Mucosa of rectum (tissue), 2 donors: ENCODE measurements around the gene HTT.
A peak's percentile ranks its signal among the peaks of the same experiment; 100 is the strongest.

Experiments
- H3K27ac ChIP-seq, 2 donors: one replicate each; pipeline ENCODE4 v1.7.0; 2013; ENCODE audit warnings: inconsistent platforms in 2 of 2, low read depth in 2 of 2, low read length in 2 of 2
- H3K27me3 ChIP-seq, 2 donors: one replicate each; pipeline ENCODE4 v1.7.0; 2013; ENCODE audit warnings: low read length in 2 of 2; ENCODE audit not compliant: control insufficient read depth in 2 of 2, insufficient read depth in 2 of 2
- H3K36me3 ChIP-seq, 2 donors: one replicate each; pipeline ENCODE4 v1.7.0; 2013; ENCODE audit warnings: low read length in 2 of 2; ENCODE audit not compliant: control insufficient read depth in 2 of 2, insufficient read depth in 2 of 2
- H3K4me1 ChIP-seq, 2 donors: one replicate each; pipeline ENCODE4 v1.7.0; 2013; ENCODE audit warnings: low read length in 2 of 2, mild to moderate bottlenecking in 1 of 2; ENCODE audit not compliant: control insufficient read depth in 2 of 2, insufficient read depth in 2 of 2
- H3K4me3 ChIP-seq, 2 donors: one replicate each; pipeline ENCODE4 v1.7.0; 2013; ENCODE audit warnings: low read length in 2 of 2
- H3K9ac ChIP-seq, 2 donors: one replicate each; pipeline ENCODE4 v1.7.0; 2013; ENCODE audit warnings: low read length in 2 of 2, low read depth in 1 of 2, mild to moderate bottlenecking in 1 of 2
- H3K9me3 ChIP-seq, 2 donors: one replicate each; pipeline ENCODE4 v1.7.0; 2013; ENCODE audit warnings: low read length in 2 of 2; ENCODE audit not compliant: control insufficient read depth in 2 of 2
- donor health status: healthy.
- donor health status: Normal muscosa, but diverticular disease.

The HTT gene

DNA sequence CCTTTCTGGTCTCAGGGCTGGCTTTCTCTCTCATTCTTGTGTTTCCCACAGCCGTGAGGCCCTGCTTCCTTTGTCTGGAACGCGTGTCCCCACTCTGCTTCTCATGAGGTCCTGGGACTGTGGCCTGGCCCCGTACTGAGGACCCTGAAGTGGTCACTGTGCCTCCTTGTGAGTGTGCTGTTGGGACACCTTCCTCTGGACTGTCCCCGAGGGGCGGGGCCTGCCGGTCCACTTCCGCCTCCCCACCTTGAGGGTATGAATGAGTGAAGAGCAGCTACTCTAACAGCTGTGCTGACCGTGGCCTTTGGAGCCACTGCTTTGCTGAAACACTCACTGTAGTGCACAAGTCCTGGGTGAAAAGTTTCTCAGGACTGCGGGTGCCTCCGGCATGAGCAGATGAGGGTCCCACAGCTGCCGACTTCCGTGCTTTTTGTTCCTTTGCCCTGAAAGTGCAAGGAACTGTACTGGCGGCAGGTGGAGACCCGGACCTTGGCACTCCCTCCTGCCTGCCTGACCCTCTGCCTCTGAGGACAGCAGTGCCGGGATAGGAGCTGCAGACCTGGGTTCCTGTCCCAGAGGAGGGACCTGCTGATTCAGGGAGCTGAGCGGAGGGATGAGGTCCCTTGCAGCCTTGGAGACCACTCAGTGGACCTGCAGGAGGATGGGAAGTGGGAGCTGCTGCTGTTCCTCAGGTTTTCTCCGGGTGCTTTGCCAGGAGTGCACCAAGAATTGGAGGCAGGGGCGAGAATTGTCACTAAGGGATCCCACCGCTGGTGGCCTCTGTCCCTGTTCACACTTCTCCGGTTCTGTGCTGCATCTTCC lies 38.1 kb upstream of the HTT start:
- Histone ChIP-seq H3K4me1 (peaks cover 8 to 9% of the 10 kb centered on the region in 2 donors), H3K27me3 (no peaks in the 10 kb centered on the region), H3K27ac (no peak overlapping the region), H3K36me3 (no peaks in the 10 kb centered on the region), H3K9me3 (no peaks in the 10 kb centered on the region), H3K9ac (no peak overlapping the region), H3K4me3 (no peak overlapping the region)

DNA sequence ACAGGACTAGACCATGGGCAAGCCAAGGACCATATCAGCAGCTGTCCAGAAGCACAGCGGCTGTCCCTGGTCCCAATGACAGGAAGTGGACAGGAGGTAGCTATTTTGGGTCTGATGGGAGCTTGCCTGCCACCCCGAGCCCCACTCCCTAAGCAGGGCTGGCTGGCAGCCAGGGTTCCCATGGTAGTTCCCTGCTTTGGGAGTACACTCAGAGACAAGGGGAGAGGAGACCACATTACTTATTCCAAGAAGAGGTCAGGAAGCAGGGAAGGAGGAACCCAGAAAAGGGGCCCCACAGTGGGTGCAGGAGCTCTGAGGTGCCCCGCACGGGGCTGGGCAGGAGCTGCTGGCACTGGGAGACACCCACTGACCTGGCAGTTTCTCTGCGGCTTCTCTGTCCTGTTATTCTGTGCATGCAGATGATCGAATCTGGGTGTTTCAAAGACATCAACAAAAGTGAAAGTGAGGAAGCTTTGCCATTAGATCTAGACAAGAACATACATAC lies 36.5 kb upstream of the HTT start:
- H3K4me1 ChIP-seq, result peaks cover 8 to 19% of the 10 kb centered on the region in 2 donors
- H3K27ac ChIP-seq, result no peak overlapping the region
- peak overlapping the region in 1 of 2 donors; percentile 9 for H3K9ac ChIP-seq
- no peaks in the 10 kb centered on the region for H3K9me3 ChIP-seq
- H3K36me3 ChIP-seq, result no peaks in the 10 kb centered on the region
- H3K27me3 ChIP-seq, result no peaks in the 10 kb centered on the region
- peak overlapping the region in 1 of 2 donors; percentile 27 for H3K4me3 ChIP-seq

DNA sequence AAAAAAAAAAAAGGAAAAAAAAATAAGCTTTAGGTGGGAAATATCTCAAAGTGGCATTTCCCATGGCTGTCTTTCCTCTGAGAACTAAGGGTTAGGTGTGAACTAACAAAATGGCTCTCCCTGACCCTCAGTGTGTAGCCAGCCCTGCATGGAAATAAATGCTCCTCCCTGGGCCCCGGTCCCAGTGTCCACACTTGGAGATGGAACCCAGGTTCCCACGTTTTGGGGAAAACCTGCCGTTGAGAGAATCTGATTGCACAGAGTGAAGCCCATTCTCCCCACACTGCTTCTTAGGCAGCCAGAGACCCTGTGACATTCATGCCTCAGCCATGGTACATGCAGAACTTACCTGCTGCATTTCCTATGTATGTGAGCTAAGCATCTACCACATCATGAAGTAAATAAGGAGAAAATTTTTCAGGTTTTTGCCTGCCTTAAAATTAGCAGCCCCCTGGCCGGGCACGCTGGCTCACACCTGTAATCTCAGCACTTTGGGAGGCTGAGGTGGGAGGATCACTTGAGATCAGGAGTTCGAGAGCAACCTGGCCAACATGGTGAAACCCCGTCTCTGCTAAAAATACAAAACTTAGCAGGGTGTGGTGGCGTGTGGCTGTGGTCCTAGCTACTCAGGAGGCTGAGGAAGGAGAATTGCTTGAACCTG lies 34.6 kb upstream of the HTT start:
- no peaks in the 10 kb centered on the region for H3K27me3 ChIP-seq
- no peak overlapping the region for H3K4me3 ChIP-seq
- H3K9me3 ChIP-seq, result no peaks in the 10 kb centered on the region
- peaks cover 11 to 19% of the 10 kb centered on the region in 2 donors for H3K4me1 ChIP-seq
- no peak overlapping the region for H3K27ac ChIP-seq
- no peaks in the 10 kb centered on the region for H3K36me3 ChIP-seq
- no peak overlapping the region for H3K9ac ChIP-seq

DNA sequence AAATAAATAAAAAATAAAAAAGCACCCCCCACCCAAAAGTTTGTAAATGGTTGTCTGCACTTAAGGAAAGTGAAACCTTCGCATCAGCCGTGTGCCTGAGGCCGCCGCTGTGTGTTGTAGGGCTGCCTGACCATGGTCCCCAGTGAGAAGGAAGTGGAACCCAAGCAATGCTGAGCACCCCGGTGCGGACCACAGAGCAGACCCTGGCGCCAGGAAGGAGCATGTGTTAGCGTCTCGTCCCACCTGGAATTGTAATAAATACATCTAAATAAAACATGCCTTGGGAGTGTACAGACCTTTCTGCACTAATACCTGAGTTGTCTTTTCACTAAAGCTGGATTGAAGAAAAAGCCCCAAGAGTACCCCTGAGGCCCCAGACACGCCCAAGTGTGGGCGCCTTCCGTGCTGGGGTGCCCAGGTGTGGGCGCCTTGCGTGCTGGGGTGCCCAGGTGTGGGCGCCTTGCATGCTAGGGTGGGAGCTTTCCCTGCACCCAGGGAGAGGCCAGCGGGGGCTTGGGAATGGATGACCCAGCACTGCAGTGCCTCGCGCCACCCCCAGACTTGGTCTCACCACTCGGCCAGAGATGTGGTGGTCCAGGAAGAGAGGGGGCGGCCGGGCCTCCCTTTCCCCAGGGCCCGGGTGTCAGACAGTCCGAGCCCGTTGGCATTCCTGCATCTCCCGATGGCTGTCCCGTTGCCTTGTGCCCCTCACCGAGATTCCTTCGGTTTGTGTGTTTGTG lies 33.9 kb upstream of the HTT start:
- no peaks in the 10 kb centered on the region for H3K9me3 ChIP-seq
- H3K9ac ChIP-seq, result peak overlapping the region in 1 of 2 donors; percentile 72
- H3K4me1 ChIP-seq, result peaks cover 12 to 24% of the 10 kb centered on the region in 2 donors
- H3K27ac ChIP-seq, result no peak overlapping the region
- no peaks in the 10 kb centered on the region for H3K36me3 ChIP-seq
- H3K4me3 ChIP-seq, result peak overlapping the region; percentile 75 to 78
- no peaks in the 10 kb centered on the region for H3K27me3 ChIP-seq

DNA sequence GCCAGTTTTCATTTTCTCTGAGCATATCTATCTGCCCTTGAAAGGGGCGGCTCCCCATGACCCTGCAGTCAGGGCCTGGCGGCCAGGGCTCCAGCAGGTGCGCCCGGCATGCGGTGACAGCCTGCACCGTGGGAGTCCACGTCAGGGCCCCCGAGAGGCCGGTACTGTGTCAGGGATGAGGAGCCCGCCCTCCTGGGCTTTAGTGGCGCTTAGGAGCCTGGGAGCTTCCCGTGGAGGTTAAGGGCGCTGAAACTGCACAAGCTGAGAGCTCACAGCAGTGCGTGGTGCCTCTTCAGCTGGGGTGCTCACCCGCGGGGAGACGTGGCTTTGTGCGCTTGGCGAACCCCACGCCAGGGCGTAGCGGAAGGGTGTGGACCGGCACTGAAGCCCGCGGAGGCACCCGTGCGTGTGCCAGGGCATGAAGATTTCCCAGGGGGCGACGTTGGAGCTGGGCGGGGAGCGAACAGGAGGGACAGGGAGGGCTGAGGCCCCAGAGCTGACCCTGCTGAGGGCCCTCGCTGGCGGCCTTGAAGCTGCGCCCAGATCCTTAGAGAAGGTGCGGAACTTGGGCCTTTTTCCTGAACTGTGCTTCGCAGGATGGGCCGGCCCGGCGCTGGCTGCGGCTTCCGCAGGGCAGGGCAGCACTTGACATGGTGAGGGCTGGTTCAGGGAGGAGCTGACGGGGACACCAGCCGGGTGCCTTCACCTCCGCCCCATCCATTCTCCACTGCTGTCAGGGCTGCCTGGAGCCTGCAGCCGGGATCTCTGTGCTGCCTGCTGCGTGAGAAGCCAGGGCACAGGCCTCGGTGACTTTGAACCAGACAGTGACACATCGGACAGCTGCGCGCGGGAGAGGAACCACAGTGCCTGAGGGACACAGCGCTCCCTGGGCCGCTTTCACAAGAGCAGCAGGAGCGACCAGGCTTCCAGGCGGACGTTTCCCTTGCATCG lies 33.0 kb upstream of the HTT start:
- H3K9ac ChIP-seq, result peak overlapping the region; percentile 68 to 72
- no peaks in the 10 kb centered on the region for H3K9me3 ChIP-seq
- peak overlapping the region; percentile 48 to 51 for H3K27ac ChIP-seq
- H3K27me3 ChIP-seq, result no peaks in the 10 kb centered on the region
- peak overlapping the region; percentile 75 to 78 for H3K4me3 ChIP-seq
- H3K4me1 ChIP-seq, result peaks cover 12 to 24% of the 10 kb centered on the region in 2 donors
- no peaks in the 10 kb centered on the region for H3K36me3 ChIP-seq

DNA sequence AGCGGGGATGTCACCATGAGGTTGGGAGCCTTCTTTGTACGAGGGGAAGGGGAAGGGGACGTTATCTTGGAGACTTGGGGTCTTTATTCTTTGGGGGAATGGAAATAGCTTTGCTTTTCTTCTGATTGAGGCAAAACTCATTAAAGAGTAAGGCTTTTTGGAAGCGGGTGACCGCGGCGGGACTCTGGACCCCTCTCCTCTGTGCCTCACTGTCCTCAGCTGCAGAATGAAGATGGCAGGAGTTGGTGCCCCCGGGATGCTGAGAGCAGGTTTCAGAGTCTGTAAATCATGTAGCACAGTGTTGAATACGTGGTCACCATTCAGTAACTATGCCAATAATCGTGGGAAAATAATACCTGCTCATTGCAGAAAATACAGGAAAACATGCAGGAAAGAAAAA lies 32.3 kb upstream of the HTT start:
- Histone ChIP-seq H3K27me3 (no peaks in the 10 kb centered on the region), H3K4me1 (peaks cover 12 to 24% of the 10 kb centered on the region in 2 donors)

DNA sequence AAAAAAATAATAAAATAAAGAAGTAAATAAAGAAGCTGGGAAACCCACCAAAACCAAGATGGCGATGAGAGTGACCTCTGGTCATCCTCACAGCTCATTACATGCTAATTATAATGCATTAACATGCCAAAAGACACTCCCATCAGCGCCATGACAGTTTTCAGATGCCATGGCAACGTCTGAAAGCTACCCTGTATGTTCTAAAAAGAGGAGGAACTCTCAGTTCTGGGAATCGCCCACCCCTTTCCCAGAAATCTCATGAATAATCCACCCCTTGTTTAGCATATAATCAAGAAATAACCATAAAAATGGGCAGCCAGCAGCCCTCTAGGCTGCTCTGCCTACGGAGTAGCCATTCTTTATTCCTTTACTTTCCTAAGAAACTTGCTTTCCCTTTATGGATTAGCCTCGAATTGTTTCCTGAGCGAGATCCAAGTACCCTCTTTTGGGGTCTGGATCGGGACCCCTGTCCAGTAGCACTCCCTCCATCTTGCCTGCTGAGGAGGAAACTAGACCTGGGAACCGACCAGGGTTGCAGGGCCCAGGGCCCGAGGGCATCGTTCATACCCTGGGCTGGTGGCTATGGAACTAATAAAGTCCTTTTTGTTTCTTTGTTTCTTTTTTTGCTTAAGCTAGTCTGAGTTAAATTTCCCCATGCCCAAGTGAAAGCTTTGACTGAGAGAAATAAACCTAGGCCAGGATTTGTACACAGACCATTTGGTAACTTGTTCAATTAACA lies 31.0 kb upstream of the HTT start:
- H3K9me3 ChIP-seq, result no peaks in the 10 kb centered on the region
- peaks cover 10 to 25% of the 10 kb centered on the region in 2 donors for H3K4me1 ChIP-seq
- no peak overlapping the region for H3K9ac ChIP-seq
- H3K4me3 ChIP-seq, result no peak overlapping the region
- H3K27me3 ChIP-seq, result no peaks in the 10 kb centered on the region
- H3K36me3 ChIP-seq, result no peaks in the 10 kb centered on the region
- no peak overlapping the region for H3K27ac ChIP-seq

More for the DNA sequence above, 32.3 kb upstream of the HTT start:
- peak overlapping the region in 1 of 2 donors; percentile 48 for H3K27ac ChIP-seq
- H3K9ac ChIP-seq, result peak overlapping the region; percentile 54 to 72
- H3K36me3 ChIP-seq, result no peaks in the 10 kb centered on the region
- no peaks in the 10 kb centered on the region for H3K9me3 ChIP-seq
- H3K4me3 ChIP-seq, result peak overlapping the region; percentile 75 to 78

DNA sequence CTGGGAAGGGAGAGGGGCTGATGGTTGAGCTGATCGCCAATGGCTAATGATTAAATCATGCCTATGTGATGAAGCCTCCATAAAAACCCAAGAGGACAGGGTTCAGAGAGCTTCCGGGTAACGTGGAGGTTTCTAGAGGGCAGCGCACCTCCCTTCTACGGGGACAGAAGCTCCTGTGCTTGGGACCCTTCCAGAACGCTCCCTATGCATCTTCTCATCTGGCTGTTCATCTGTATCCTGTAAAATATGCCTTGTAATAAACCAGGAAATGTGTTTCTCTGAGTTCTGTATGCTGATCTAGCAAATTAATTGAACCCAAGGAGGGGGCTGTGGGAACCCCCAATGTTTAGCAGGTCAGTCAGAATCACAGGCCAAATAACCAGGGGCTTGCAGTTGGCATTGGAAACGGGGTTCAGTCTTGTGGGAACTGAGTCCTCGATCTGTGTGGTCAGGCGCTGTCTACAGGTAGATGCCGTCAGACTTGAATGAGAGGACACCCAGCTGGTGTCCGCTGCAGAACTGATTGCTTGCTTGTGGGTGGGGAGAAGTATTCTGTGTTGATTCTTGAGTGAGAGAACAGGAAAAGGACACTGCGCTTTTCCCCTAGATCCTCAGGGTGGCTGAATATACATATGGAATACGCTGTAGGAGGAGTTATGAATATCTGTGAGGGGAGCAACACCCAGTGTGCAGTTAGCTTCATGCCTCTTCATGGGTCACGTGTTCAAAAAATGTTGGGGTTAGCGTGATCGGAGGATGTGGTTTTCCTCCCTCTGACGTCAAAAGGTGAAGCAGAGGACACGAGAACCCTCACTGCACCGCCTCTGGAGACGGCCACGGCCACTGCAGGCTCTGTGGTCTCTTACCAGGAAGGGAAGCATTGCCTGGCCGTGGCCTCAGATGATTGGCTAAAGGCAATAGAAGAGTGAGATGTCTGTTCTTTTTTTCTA lies 29.3 kb upstream of the HTT start:
- Histone ChIP-seq H3K9ac (no peak overlapping the region), H3K27ac (peak overlapping the region in 1 of 2 donors; percentile 9), H3K27me3 (no peaks in the 10 kb centered on the region), H3K4me3 (no peak overlapping the region), H3K9me3 (no peaks in the 10 kb centered on the region), H3K36me3 (no peaks in the 10 kb centered on the region), H3K4me1 (peaks cover 10 to 25% of the 10 kb centered on the region in 2 donors)
